SK-N-SH treated with all-trans-retinoic acid at 6 μM for 48 hours (cell line): Measurements from ENCODE around the gene NFKBIA.

ENCODE experiments used
- ATAC-seq: fragments of 200-7000 bp; cut with Tn5 transposase; 3 replicates; pipeline ENCODE4 v1.9.1; 2020; ENCODE audit warnings: mild to moderate bottlenecking, moderate library complexity
- BACH2 ChIP-seq: fragments of 250-450 bp; sonication (Bioruptor Pico); IDR thresholded peaks from 2 replicates; pipeline ENCODE4 v1.9.0; 2021; ENCODE audit warnings: mild to moderate bottlenecking, borderline replicate concordance
- CREB5 ChIP-seq: fragments of 250-450 bp; sonication (Bioruptor Pico); IDR thresholded peaks from 2 replicates; pipeline ENCODE4 v1.5.1; 2020; ENCODE audit warnings: low read depth, mild to moderate bottlenecking, moderate library complexity
- CSDC2 ChIP-seq: fragments of 250-450 bp; sonication (Bioruptor Pico); IDR thresholded peaks from 2 replicates; pipeline ENCODE4 v1.5.0; 2020; ENCODE audit warnings: mild to moderate bottlenecking, moderate library complexity
- ESRRG ChIP-seq: fragments of 250-450 bp; sonication (Bioruptor Pico); IDR thresholded peaks from 2 replicates; pipeline ENCODE4 v1.6.1; 2021; ENCODE audit warnings: mild to moderate bottlenecking
- GLIS3 ChIP-seq: fragments of 250-450 bp; sonication (Bioruptor Pico); IDR thresholded peaks from 2 replicates; pipeline ENCODE4 v1.5.0; 2020; ENCODE audit warnings: mild to moderate bottlenecking, moderate library complexity
- ISL1 ChIP-seq: fragments of 250-450 bp; sonication (Bioruptor Pico); IDR thresholded peaks from 2 replicates; pipeline ENCODE4 v2.1.2; 2022; ENCODE audit warnings: mild to moderate bottlenecking, moderate library complexity
- OSR1 ChIP-seq: fragments of 250-450 bp; sonication (Bioruptor Pico); IDR thresholded peaks from 2 replicates; pipeline ENCODE4 v1.8.0; 2022; ENCODE audit warnings: moderate library complexity, mild to moderate bottlenecking, inconsistent platforms
- PATZ1 ChIP-seq: fragments of 250-450 bp; sonication (Bioruptor Pico); IDR thresholded peaks from 2 replicates; pipeline ENCODE4 v1.8.0; 2020; ENCODE audit warnings: mild to moderate bottlenecking, moderate library complexity, borderline replicate concordance
- PPARA ChIP-seq: fragments of 250-450 bp; sonication (Bioruptor Pico); IDR thresholded peaks from 2 replicates; pipeline ENCODE4 v1.5.0; 2020; ENCODE audit warnings: mild to moderate bottlenecking, borderline replicate concordance
- RARB ChIP-seq: fragments of 250-450 bp; sonication (Bioruptor Pico); IDR thresholded peaks from 2 replicates; pipeline ENCODE4 v1.8.0; 2021; ENCODE audit warnings: mild to moderate bottlenecking, moderate library complexity
- SNAI2 ChIP-seq: fragments of 250-450 bp; sonication (Bioruptor Pico); IDR thresholded peaks from 2 replicates; pipeline ENCODE4 v1.5.0; 2020; ENCODE audit warnings: mild to moderate bottlenecking, moderate library complexity
- TCF4 ChIP-seq: fragments of 250-450 bp; sonication (Bioruptor Pico); IDR thresholded peaks from 2 replicates; pipeline ENCODE4 v1.8.0; 2021; ENCODE audit warnings: mild to moderate bottlenecking, moderate library complexity, borderline replicate concordance
- TSHZ2 ChIP-seq: fragments of 250-450 bp; sonication (Bioruptor Pico); IDR thresholded peaks from 2 replicates; pipeline ENCODE4 v1.5.0; 2020; ENCODE audit warnings: mild to moderate bottlenecking, moderate library complexity
- ZFP30 ChIP-seq: fragments of 450-650 bp; formaldehyde crosslinking; IDR thresholded peaks from 2 replicates; pipeline ENCODE4 v1.5.0; 2022; ENCODE audit warnings: mild to moderate bottlenecking, moderate library complexity
- ZNF565 ChIP-seq: fragments of 450-650 bp; formaldehyde crosslinking; conservative IDR thresholded peaks from 2 replicates; pipeline ENCODE4 v1.5.0; 2020; ENCODE audit warnings: low read depth, mild to moderate bottlenecking, moderate library complexity
- ZNF70 ChIP-seq: fragments of 450-650 bp; formaldehyde crosslinking; IDR thresholded peaks from 2 replicates; pipeline ENCODE4 v1.5.0; 2020; ENCODE audit warnings: mild to moderate bottlenecking, moderate library complexity
- ZNF8 ChIP-seq: fragments of 450-650 bp; formaldehyde crosslinking; IDR thresholded peaks from 2 replicates; pipeline ENCODE4 v1.5.0; 2020; ENCODE audit warnings: mild to moderate bottlenecking, moderate library complexity

NFKBIA gene

DNA sequence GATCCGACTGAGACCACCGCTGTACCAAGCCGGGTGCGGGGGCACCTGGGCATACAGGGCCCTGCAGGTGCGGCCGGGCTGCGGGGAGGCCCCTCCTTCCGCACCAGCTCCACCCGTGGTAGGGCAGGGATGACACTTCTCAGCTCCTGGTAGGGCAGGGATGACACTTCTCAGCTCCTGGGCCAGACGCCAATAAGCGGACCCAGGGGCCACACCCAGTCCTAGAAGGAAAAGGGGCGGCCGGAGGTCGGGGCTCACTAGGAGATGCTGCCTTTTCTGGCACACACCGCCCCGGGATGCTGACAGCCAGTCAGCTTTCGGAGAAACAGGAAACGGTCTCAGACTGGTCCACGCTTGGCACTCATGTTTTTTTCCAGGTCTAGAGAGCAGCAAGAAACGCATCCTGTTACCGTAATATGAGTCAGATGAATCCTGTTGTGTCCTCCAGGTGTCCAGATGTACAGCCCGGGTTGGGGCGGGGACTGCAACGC is 34.8 kb downstream of the NFKBIA start (continued):
- TF ChIP-seq TSHZ2 (CRISPR knock-in tag), result no peak

DNA sequence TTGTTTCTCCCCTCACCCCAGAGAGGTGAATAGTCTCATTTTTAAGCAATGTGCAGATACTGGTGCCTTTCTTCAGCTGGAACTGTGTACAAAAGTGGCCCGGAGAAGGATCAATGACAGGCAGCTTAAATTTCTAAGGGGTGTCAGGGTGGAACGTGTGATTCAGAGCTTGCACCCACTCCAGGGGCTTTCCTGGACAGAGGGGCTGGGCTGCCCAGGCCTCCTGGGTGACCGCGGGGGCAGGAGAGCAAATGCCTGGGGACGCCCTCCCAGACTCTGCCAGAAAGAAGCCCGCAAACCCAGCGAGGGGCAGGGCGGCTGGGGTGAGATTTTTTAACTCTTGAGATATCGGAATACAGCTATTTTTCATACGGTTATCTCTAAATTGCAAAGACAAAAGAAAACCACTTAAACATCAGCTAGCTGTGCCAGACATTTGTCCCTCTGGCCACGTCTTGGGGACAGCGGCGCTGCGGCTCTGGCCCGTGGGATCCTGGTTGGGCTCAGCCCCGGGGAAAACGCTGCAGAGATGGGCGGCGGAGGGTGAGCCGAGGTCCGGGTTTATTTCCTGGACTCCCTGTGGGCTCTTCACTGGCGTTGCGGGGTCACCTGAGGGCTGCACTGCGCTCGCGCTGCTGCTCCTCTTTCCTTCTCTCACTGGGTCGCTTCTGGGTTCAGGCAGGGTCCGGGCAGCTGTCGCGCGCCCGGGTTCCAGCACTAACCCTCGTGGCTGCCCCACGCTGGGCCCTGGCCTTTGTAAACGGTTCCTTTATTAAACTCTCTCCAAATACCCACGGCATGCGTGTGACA is 35.8 kb downstream of the NFKBIA start:
- no peak for TF ChIP-seq ZNF70 (CRISPR knock-in tag)
- TF ChIP-seq PPARA (CRISPR knock-in tag), result no peak
- TF ChIP-seq GLIS3, result no peak
- TF ChIP-seq ZNF565, result no peak
- no peak for TF ChIP-seq TSHZ2 (CRISPR knock-in tag)
- TF ChIP-seq CREB5, result no peak
- TF ChIP-seq ESRRG, result no peak
- TF ChIP-seq CSDC2 (CRISPR knock-in tag), result no peak
- TF ChIP-seq OSR1, result no peak
- no peak for TF ChIP-seq PATZ1 (CRISPR knock-in tag)
- no peak for TF ChIP-seq TCF4 (CRISPR knock-in tag)
- no peak for TF ChIP-seq ISL1 (CRISPR knock-in tag)
- TF ChIP-seq ZFP30 (CRISPR knock-in tag), result no peak
- no peak for ATAC-seq

- no peak for ATAC-seq
- TF ChIP-seq SNAI2 (no peak), ESRRG (no peak), CREB5 (no peak), TSHZ2 (CRISPR knock-in tag) (no peak), PATZ1 (CRISPR knock-in tag) (no peak), ZNF8 (CRISPR knock-in tag) (no peak), RARB (CRISPR knock-in tag) (no peak), ZNF70 (CRISPR knock-in tag) (no peak), BACH2 (CRISPR knock-in tag) (no peak), TCF4 (CRISPR knock-in tag) (no peak), ZFP30 (CRISPR knock-in tag) (no peak), GLIS3 (no peak)
These were observed 36.4 kb downstream of the NFKBIA start for GRCh38 chr14:35368139-35368460.
